ELF-1 (cell line): ENCODE measurements around the gene NPDC1.

ENCODE experiments used
- DNase-seq: peaks from one replicate; pipeline ENCODE4 v3.0.0-alpha.2; 2016; ENCODE audit warnings: low read depth, low spot score

NPDC1 gene

DNA sequence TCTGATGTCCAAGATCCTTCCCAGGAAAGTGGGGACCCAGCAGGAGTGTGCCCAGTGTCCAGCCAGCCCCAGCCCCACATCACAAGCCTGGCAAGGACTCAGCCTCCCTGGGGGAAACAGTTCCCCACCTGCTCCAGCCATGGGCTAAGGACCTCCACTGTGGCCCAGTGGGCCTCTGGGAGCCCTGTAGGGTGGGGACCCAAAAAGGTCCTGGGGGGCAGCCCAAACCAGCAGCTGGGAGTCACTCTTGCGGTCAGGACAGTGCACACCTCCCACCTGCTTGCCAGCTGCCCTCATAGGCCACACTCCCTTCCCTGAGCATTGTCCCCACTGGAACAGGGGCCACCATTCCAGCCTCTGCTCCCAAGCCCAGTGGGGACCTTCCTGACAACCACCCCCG is 19.6 kb downstream of the NPDC1 start:
- no peak for DNase-seq

DNA sequence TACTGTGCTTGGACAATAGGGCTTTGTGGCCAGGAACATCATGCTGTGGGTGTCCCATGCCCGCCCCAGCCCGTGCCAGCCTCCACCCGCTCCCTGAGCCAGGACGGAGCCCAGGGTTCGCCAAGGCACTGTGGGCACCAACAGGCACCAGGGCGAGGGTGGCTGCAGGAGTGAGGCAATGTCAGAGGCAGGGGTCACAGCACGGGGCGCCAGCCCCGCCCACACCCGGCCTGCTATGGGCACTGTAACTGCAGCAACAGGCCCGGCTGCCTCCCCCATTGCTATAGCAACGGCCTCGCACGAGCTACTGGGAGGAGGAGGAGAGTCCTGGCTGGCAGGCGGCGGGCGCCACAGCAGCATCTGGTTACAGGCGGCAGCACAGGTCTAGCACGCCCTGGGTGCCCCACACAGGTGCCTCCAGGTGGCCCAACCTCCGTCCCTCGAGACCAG is 20.4 kb downstream of the NPDC1 start:
- peak; percentile 44 for DNase-seq

DNA sequence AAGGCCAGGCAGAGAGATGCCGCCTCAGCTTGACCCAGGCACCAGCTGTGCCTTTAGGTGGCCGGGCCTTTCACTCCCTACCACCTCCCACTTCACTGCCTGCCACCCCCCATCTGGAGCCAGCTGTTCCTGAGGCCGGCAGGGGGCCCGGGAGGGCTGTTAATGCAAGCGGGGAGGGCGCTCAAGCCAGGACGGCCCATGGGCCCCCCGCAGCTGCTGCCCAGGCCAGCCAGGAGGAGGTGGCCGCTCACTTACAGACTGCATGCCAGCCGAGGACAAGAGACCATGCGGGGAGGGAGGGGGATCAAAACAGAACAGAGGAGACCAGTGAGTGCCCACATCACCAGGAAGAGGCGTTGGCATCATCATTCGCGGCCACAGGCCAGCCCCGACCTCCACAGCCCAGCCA is 22.4 kb downstream of the NPDC1 start:
- DNase-seq: no peak

GRCh38 chr9:137023157-137023556 is 22.8 kb downstream of the NPDC1 start:
- DNase-seq: no peak

DNA sequence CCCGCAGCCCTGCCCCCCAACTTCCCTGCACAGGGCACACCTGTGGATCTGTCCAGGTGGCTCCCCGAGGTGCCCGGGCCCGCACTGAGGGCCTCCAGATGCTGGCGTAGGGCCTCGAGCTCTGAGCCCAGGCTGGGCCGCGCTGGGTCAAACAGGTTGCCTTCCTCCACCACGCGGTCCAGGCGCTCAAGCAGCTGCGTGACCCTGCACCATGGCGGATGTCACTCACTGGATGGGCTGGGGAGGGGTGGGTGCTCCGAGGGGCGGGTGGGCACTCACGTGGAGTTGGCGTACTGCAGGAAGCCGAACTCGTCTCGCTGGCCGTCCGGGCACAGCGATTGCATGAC is 23.3 kb downstream of the NPDC1 start:
- no peak for DNase-seq

GRCh38 chr9:137021979-137022661 is 23.9 kb downstream of the NPDC1 start:
- DNase-seq: peak; percentile 89

- DNase-seq: no peak
Observed at GRCh38 chr9:137021568-137021978, 24.4 kb downstream of the NPDC1 start.

GRCh38 chr9:137020771-137021567 is 25.0 kb downstream of the NPDC1 start:
- DNase-seq: no peak

DNA sequence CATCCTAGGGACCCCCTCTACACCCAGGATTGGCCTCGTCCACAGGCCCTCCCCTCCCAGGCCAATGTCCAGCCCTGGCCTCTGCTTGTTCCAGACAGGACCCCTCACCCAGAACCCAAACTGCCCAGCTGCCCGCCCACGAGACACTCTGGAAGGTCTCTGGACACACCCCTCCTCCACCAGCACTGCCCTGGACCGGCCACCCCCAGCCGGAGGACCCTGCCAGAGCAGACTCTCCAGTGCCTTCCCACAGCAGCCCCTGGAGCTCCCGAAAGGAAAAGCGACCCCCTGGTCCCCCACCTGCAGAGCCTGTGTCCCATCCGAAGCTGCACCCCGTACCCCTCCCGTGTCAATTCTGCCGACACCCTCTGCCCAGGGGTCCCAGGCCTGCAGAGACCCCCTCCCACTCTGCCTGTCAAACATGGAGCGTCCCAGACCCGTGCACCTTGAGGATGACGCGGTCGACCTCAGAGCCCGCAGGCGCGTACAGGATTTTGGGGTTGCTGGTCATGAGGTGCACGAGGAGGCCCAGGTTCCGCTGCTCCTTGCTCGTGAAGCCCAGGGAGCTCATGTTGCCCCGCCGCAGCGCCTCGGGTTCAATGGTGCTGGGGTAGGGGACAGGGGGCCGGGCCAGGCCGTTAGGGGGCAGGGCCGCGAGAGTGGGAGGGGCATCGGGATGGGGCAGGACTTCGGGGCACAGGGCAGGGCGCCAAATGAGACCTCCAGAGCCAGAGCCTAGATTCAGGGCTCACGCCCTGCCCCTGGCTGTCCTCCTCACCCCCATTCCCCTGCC is 25.9 kb downstream of the NPDC1 start:
- DNase-seq: no peak

DNA sequence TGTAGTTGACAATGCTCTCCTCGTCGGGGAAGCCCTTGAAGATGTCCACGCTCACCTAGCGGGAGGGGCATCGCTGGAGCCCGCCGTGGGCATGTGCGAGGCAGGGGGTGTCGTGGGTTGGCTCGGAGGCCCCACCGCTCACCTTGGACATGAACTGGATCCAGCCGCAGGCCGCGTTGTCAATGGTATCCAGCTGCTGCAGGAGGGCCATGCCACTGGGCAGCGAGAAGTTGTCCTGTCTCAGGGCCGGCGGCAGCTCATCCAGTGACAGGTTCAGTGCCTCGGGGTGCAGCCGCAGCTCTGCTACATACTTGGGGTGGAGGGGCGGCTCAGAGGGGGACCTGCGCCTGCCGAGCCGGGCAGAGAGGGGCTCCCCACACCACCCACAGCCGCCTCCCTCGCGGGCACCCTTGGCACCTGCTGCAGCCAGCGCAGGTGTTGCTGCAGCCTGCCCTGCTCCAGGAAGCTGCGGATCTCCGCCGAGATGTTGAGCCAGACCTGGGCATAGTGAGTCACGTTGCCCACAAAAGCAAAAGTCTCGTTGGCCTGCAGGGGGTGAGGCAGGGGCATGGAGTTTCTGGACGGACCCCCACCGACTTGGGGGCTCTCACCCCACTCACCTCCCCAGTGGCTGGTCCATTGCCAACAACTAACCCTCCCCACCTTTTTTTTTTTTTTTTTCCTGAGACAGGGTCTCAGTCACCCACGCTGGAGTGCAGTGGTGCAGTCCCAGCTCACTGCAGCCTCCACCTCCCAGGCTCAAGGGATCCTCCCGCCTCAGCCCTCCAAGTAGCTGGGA is 27.0 kb downstream of the NPDC1 start:
- DNase-seq: no peak

DNA sequence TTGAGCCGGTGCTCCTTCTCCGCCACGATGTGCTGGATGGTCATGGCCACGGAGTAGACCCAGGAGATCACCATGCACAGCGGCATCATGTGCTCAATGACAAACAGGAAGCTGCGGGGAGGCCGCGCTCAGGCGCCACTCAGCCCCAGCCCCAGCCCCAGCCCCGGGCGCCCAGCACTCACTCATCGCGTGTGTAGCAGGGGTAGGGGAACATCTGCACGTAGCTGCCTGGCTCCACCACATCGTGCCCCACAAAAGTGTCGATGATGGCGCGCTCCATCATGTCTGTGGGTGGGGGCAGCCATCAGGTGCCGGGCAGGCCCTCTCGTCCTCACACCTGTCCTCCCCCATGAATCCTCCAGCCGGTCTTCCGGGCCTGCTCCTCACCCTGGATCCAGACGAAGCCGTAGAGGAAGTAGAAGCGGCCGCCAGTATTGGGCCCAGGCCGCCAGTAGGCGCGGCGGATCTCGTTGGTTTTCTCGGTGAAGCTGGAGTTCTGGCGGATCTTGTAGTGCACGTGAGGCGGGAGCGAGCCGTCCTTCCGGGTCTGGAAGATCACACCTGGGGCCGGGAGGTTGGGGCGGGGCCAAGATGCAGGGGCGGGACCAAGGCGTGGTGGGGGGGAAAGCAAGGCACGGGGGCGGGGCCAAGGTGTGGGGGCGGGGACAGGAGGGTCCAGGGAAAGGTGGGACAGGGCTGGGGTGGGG is 28.0 kb downstream of the NPDC1 start:
- DNase-seq: no peak

DNA sequence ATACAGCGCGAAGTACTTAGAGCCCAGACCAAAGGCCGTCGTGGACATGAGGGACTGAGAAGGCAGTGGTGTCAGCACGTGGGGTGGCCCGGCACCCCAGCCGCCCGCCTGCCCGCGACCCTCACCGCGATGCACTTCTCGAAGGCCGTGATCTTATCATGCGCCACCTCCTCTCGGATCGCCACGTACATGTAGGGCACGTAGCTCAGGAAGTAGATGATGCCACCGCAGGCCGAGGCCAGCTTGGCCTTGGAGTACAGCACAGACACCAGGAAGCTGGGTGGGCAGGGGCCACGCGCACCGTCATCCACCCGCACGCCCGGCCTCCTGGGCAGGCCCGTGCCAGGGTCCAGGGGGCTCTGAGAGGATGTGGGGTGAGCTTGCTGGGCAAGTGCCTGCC is 28.9 kb downstream of the NPDC1 start:
- DNase-seq: no peak

GRCh38 chr9:137016436-137016835 is 29.5 kb downstream of the NPDC1 start:
- no peak for DNase-seq

DNA sequence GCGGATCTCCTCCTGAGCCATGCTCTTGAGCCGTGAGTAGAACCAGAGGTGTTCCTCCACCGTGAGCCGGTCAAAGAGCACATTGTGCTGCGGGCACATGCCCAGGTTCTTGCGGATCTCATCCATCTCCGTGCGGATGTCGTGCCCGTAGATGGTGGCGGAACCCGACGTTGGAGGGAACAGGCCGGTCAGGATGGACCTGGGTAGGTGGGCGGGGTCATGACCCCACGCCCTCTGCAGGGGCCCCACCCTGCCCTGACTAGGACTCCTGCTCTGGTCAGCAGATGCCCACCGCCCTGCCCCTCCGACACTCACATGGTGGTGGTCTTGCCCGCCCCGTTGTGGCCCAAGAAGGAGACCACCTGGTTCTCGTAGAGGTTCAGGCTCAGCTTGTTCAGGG is 30.0 kb downstream of the NPDC1 start:
- DNase-seq: no peak

DNA sequence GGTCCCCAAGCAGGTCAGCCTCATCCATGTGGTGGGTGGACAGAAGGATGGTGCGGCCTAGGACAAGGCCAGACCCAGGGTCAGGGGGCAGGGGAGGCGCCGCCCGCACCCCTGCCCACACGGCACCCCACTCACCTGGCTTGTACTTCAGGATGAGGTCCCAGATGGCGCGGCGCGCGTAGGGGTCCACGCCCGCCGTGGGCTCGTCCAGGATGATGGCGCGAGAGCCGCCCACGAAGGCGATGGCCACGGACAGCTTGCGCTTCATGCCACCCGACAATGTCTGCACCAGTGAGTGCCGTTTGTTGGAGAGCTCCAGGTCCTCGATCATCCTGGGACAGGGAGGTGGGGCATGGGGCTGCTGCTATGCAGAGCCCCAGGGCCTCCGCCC is 30.4 kb downstream of the NPDC1 start:
- DNase-seq: no peak

DNA sequence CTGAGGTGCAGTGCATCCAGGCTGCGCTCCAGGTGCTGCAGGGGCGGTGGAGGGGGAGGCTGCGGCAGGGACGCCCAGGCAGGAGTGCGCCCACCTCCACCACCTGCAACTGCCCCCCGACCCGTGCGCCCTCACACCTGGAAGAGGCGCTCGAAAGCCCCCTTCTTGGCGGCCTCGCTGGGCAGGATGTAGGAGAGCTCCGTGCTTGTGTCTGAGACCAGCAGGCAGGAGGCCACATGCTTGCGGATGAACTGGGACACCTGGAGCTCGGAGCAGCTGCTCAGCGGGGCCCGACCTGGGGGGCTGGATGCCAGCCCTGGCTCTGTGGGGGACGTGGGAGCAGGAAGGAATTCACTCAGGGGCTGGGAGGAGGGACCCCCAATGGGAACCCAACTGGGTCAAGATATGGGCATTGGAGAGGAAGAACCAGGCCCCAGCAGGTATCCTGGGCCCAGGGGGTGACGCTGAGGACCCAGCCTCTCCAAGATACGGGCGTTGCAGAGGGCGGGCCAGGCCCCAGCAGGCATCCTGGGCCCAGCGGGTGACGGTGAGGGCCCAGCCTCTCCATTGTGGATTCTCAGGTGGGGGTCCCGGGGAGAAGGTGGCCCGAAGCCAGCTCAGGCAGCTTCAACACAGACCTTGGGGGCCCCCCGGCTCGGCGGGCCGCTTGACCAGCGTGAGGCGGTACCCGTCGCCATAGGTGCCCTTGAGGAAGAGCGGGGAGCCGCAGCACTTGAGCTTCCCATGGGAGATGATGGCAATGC is 31.0 kb downstream of the NPDC1 start:
- DNase-seq: no peak

- no peak for DNase-seq
Observed at GRCh38 chr9:137014166-137014565, 31.8 kb downstream of the NPDC1 start.

- DNase-seq: no peak
Observed at GRCh38 chr9:137013571-137013940, 32.4 kb downstream of the NPDC1 start.

- no peak for DNase-seq
Observed at GRCh38 chr9:137012694-137013570, 33.0 kb downstream of the NPDC1 start.
